HFFc6 (cell line): ENCODE measurements around the gene NTMT2. TPM values are rescaled to one million over a fixed set of nuclear protein-coding genes. Genes with fewer than 3 reads are reported as not detected.
"Not testable (repeated sequence)": the region's sequence is repeated elsewhere in the genome, so short reads cannot be mapped to it uniquely, and the experiment has no call there.

ENCODE experiments used
- DNase-seq: peaks from one replicate; pipeline ENCODE4 v3.0.0-alpha.2; 2018
- H3K27ac Mint-ChIP-seq: 2 replicates; pipeline ENCODE4 v1.8.0; 2020; ENCODE audit warnings: mild to moderate bottlenecking, mixed read lengths
- H3K27me3 Mint-ChIP-seq: 2 replicates; pipeline ENCODE4 v1.8.0; 2021; ENCODE audit warnings: mild to moderate bottlenecking, moderate library complexity, mixed read lengths; ENCODE audit not compliant: insufficient read depth
- H3K36me3 Mint-ChIP-seq: 2 replicates; pipeline ENCODE4 v1.8.0; 2021; ENCODE audit warnings: low read depth, mixed read lengths
- H3K4me1 Mint-ChIP-seq: 2 replicates; pipeline ENCODE4 v1.8.0; 2020; ENCODE audit warnings: low read depth, mixed read lengths
- H3K4me3 Mint-ChIP-seq: 2 replicates; pipeline ENCODE4 v1.8.0; 2020; ENCODE audit warnings: mild to moderate bottlenecking, moderate library complexity, mixed read lengths
- H3K9me3 Mint-ChIP-seq: 2 replicates; pipeline ENCODE4 v1.8.0; 2020; ENCODE audit warnings: mild to moderate bottlenecking, mixed read lengths
- total RNA-seq, 6 experiments: library from RNA; stranded (reverse); fragmentation: NEBNext Ultra II Directional; extraction: Animal tissue kit (Norgen Biotek cat#: 25700); gene quantifications; 2 replicates in 1 of 6; 3 replicates in 5 of 6; pipeline ENCODE4 v1.2.3, GENCODE V29; 2021
- TF ChIP-seq, protein P1 (sequence below): fragments of 200-600 bp; sonication (generic); IDR thresholded peaks from 2 replicates; pipeline ENCODE4 v1.5.0; 2021; ENCODE audit warnings: antibody characterized with exemption, mild to moderate bottlenecking

NTMT2 gene
- total RNA-seq, 6 experiments from 2014 or later = not detected

DNA sequence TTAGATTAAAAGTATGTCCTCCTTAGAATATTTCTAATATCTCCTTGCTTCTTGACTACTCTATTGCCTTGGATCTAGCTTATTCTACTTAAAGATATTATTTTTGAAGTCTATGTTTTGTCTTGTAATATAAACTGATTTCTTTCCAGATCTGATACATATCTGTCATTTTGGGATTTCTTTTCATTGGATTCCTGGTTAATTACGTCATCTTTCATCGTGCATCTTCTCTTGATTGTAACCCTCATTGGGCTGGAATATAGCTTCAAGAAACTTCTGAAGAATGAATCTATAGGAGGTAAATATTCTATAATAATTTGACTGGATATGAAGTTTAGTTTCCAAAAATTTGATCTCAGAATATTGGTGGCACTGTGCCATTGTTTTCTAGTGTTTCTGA is 12.1 kb downstream of the NTMT2 start:
- no peaks in the 10 kb centered on the region; the same call in 1 of the 2 replicates for H3K27me3 Mint-ChIP-seq
- H3K36me3 Mint-ChIP-seq = no peaks in the 10 kb centered on the region
- no peak overlapping the region for H3K4me3 Mint-ChIP-seq
- no peaks in the 10 kb centered on the region for H3K9me3 Mint-ChIP-seq
- peaks cover 9% of the 10 kb centered on the region for H3K4me1 Mint-ChIP-seq
- TF ChIP-seq, protein P1, sequence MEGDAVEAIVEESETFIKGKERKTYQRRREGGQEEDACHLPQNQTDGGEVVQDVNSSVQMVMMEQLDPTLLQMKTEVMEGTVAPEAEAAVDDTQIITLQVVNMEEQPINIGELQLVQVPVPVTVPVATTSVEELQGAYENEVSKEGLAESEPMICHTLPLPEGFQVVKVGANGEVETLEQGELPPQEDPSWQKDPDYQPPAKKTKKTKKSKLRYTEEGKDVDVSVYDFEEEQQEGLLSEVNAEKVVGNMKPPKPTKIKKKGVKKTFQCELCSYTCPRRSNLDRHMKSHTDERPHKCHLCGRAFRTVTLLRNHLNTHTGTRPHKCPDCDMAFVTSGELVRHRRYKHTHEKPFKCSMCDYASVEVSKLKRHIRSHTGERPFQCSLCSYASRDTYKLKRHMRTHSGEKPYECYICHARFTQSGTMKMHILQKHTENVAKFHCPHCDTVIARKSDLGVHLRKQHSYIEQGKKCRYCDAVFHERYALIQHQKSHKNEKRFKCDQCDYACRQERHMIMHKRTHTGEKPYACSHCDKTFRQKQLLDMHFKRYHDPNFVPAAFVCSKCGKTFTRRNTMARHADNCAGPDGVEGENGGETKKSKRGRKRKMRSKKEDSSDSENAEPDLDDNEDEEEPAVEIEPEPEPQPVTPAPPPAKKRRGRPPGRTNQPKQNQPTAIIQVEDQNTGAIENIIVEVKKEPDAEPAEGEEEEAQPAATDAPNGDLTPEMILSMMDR = no peak
- H3K27ac Mint-ChIP-seq = no peak overlapping the region
- no peak for DNase-seq

DNA sequence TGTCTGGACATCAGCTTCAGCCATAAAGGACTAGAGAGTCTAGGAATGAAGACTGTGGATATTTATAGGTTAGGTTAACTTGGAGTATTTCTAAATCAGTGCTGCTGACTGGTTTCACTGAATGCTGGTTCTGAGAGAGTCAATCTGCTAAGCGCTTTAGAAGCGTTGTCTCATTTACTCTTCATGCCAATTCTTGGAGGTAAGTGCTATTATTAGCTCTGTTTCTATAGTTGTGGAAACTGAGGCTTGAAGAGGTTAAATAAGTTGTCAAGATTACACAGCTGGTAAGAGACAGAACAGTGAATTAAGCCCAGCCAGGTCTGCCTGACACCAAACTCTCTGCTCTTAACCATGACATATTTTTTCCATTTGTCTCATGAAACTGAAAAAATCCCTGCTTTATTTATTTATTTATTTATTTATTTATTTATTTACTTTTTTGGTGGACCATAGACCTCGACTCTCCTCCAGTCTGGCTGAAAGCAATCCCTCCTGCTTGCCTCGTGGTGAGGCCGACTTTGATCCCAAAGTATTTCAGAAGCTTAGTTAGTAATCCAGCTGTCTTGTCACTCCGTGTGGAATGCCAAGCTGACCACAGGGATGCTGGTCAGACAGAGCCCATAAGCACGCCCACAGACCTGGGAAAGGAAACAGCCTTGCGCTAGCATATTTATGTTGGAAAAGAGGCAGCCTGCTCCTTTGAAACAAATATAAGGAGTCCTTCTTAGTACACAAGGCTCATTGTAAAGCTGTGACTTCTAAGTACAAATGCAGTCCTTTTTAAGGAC is 16.9 kb downstream of the NTMT2 start:
- TF ChIP-seq, protein P1 = no peak
- Mint-ChIP-seq H3K4me1 (peaks cover 21% of the 10 kb centered on the region), H3K9me3 (no peaks in the 10 kb centered on the region), H3K27ac (0 out of 2 replicates have a peak overlapping the region, but pooled peaks have one; percentile 11), H3K27me3 (no peaks in the 10 kb centered on the region), H3K4me3 (no peak overlapping the region), H3K36me3 (no peaks in the 10 kb centered on the region)
- peak; percentile 81 for DNase-seq

DNA sequence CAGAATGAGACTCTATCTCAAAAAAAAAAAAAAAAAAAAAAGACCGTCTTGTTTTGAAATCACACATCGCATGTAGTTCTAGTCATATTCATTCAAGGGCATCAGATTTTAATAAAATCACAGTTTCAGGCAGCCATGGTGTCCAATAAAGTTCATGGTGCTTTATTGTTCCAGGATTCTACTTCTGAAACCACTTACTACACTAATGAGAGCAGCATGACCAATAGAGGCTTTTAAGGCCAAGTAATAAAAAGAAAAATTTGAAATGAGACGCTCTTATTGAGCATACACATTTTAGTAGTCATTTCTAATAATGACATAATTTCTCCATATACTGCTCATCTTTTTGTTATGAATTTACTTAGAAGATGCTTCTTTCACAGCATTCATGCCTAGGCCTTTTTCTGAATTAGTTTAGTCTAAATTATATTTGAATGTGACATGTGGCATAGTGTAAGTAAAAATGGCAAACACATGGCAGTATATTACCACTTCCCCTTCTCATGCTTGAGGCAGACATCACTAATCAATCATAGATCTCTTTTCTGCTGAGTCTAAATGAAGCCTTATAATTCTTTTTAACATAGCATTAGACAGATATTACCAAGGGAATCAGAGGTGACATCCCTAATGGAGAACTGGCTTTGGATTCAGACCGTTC is 18.5 kb downstream of the NTMT2 start:
- Mint-ChIP-seq H3K9me3 (no peaks in the 10 kb centered on the region), H3K36me3 (no peaks in the 10 kb centered on the region), H3K4me3 (no peak overlapping the region), H3K27ac (no peak overlapping the region), H3K4me1 (peaks cover 34% of the 10 kb centered on the region), H3K27me3 (no peaks in the 10 kb centered on the region)
- TF ChIP-seq, protein P1 = no peak
- DNase-seq = no peak

DNA sequence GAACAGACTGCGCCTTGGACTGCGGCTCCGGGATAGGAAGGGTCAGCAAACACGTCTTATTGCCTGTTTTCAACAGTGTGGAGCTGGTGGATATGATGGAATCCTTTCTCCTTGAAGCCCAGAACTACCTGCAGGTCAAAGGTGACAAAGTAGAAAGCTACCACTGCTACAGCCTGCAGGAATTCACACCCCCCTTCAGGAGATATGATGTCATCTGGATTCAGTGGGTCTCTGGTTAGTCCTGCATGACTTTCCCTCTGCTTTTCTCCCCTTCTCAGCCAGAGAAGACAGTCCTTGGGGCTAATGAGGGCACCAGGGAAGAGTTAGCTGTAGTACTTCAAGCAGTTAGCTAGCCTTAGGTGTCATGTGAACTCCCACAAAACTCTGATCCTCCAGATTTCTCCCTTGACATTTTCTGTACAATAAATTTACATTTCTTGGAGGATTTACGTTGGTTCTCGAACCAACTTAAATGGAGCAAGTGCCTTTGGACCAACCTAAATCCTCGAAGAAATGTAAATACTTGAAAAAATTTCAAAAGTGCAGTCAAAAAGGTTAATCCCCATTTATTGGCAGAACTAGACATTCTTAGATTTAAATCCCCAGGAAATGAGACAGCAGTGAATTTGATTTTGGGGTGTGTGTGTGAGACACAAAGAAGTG is 20.9 kb downstream of the NTMT2 start:
- 0 out of 2 replicates have a peak, but pooled peaks cover 9% of the 10 kb centered on the region for H3K36me3 Mint-ChIP-seq
- H3K9me3 Mint-ChIP-seq = peaks cover 14% of the 10 kb centered on the region
- no peak overlapping the region for H3K4me3 Mint-ChIP-seq
- H3K4me1 Mint-ChIP-seq = peaks cover 34% of the 10 kb centered on the region
- TF ChIP-seq, protein P1 = no peak
- no peaks in the 10 kb centered on the region for H3K27me3 Mint-ChIP-seq
- H3K27ac Mint-ChIP-seq = no peak overlapping the region
- DNase-seq = no peak

DNA sequence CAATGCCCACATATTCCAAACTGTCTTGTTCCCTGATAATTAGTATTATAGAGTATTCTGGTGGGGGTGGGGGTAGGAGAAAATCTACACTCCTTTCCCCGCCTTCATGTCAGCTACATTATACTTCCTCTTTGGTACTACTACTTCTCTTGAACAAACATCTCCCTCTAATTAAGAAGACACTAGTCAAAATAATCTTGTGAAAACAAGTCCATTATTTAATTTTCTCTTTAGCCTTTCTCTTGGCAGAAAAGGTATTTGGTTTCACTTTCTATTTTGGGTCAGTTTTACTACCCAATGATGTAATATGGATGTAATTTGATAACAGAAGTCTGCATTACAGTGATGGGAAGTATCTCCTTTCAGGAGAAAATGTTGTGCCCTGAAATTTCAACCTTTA is 22.5 kb downstream of the NTMT2 start:
- DNase-seq = peak; percentile 29
- no peaks in the 10 kb centered on the region for H3K27me3 Mint-ChIP-seq
- H3K4me3 Mint-ChIP-seq = peak overlapping the region; percentile 87
- peaks cover 14% of the 10 kb centered on the region for H3K9me3 Mint-ChIP-seq
- TF ChIP-seq, protein P1 = no peak
- peaks cover 21% of the 10 kb centered on the region for H3K4me1 Mint-ChIP-seq
- H3K36me3 Mint-ChIP-seq = peaks cover 13% of the 10 kb centered on the region; the same call in 1 of the 2 replicates
- peak overlapping the region; percentile 83 for H3K27ac Mint-ChIP-seq

DNA sequence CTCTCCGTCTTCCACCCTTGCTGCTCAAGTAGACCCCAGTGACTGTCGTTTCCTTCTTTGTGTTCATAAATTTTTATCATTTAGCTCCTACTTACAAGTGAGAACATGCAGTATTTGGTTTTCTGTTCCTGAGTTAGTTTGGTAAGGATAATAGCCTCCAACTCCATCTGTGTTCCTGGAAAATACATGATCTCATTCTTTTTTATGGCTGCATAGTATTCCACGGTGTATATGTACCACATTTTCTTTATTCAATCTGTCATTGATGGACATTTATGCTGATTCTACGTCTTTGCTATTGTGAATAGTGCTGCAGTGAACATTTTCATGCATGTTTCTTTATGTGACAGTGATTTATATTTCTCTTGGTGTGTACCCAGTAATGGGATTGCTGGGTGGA is 24.8 kb downstream of the NTMT2 start:
- not testable (repeated sequence) for H3K4me3 Mint-ChIP-seq, H3K27me3 Mint-ChIP-seq
- H3K36me3 Mint-ChIP-seq = peaks cover 13% of the 10 kb centered on the region; the same call in 1 of the 2 replicates

More for the DNA sequence above, 24.8 kb downstream of the NTMT2 start:
- H3K27ac Mint-ChIP-seq, DNase-seq: not testable (repeated sequence)
- H3K4me1 Mint-ChIP-seq = peaks cover 25% of the 10 kb centered on the region
- peaks cover 14% of the 10 kb centered on the region for H3K9me3 Mint-ChIP-seq
